ENCODE data around the gene FBXO2. TPM values are rescaled to one million over a fixed set of nuclear protein-coding genes. Genes with fewer than 3 reads are reported as not detected.

The FBXO2 gene
- total RNA-seq, 1 donor from 2014 or later = 0.56 TPM

DNA sequence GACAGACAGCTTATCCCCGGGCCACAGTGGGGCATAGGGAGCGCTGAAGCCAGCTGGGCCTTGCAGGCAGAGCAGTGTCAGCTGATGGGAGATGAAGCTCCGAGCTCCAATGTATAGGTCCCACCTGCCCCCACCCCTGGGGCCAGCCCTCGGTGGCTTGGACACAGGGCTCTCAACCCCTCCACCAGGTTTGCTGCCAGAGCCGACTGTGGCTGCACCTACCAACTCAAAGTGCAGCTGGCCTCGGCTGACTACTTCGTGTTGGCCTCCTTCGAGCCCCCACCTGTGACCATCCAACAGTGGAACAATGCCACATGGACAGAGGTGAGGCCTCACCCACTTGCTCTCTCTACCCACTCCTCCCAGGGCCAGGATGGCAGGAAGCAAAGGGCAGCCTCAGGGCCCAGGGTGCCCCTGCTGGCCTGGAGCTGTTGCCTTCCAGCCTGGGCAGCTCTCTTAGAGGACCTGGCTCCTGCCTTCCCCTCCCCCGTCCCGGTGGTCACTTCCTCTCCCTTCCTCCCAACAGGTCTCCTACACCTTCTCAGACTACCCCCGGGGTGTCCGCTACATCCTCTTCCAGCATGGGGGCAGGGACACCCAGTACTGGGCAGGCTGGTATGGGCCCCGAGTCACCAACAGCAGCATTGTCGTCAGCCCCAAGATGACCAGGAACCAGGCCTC, 19.0 kb upstream of the FBXO2 start:
- H2AFZ ChIP-seq (replicated peaks) = no peak overlapping the region
- peaks cover 10% of the 10 kb centered on the region for H3K36me3 Mint-ChIP-seq
- peaks cover 6% of the 10 kb centered on the region for H3K79me2 ChIP-seq (ENCODE audit: low read depth)
- no peak overlapping the region for H3K4me3 ChIP-seq
- no peaks in the 10 kb centered on the region for H3K4me1 ChIP-seq
- H3K27me3 ChIP-seq = no peaks in the 10 kb centered on the region
- no peaks in the 10 kb centered on the region for H3F3A ChIP-seq (ENCODE audit: low read depth)
- H3K9ac ChIP-seq = no peak overlapping the region
- peaks cover 2% of the 10 kb centered on the region for H3K27me3 Mint-ChIP-seq (ENCODE audit: insufficient read depth, low read depth)
- H3K4me3 Mint-ChIP-seq = no peak overlapping the region
- H3K36me3 ChIP-seq = no peaks in the 10 kb centered on the region
- H3K9me3 ChIP-seq (ENCODE audit: low read depth) = no peaks in the 10 kb centered on the region
- H3K27ac ChIP-seq = no peak overlapping the region
- peaks cover 19% of the 10 kb centered on the region for H4K20me1 ChIP-seq (ENCODE audit: low read depth)
- no peak for DNase-seq (ENCODE audit: low spot score)
- no peak overlapping the region for H3K27ac Mint-ChIP-seq
- H3K4me2 ChIP-seq = no peak overlapping the region
- H3K9me3 Mint-ChIP-seq = no peaks in the 10 kb centered on the region
- TF ChIP-seq EZH2phosphoT487 (IDR thresholded peaks at IDR 0.05) (no peak), EZH2 (IDR thresholded peaks at IDR 0.05) (no peak)
- TF ChIP-seq, protein P1, sequence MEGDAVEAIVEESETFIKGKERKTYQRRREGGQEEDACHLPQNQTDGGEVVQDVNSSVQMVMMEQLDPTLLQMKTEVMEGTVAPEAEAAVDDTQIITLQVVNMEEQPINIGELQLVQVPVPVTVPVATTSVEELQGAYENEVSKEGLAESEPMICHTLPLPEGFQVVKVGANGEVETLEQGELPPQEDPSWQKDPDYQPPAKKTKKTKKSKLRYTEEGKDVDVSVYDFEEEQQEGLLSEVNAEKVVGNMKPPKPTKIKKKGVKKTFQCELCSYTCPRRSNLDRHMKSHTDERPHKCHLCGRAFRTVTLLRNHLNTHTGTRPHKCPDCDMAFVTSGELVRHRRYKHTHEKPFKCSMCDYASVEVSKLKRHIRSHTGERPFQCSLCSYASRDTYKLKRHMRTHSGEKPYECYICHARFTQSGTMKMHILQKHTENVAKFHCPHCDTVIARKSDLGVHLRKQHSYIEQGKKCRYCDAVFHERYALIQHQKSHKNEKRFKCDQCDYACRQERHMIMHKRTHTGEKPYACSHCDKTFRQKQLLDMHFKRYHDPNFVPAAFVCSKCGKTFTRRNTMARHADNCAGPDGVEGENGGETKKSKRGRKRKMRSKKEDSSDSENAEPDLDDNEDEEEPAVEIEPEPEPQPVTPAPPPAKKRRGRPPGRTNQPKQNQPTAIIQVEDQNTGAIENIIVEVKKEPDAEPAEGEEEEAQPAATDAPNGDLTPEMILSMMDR (IDR thresholded peaks at IDR 0.05) = no peak
- peaks cover 5% of the 10 kb centered on the region for H3K4me1 Mint-ChIP-seq

DNA sequence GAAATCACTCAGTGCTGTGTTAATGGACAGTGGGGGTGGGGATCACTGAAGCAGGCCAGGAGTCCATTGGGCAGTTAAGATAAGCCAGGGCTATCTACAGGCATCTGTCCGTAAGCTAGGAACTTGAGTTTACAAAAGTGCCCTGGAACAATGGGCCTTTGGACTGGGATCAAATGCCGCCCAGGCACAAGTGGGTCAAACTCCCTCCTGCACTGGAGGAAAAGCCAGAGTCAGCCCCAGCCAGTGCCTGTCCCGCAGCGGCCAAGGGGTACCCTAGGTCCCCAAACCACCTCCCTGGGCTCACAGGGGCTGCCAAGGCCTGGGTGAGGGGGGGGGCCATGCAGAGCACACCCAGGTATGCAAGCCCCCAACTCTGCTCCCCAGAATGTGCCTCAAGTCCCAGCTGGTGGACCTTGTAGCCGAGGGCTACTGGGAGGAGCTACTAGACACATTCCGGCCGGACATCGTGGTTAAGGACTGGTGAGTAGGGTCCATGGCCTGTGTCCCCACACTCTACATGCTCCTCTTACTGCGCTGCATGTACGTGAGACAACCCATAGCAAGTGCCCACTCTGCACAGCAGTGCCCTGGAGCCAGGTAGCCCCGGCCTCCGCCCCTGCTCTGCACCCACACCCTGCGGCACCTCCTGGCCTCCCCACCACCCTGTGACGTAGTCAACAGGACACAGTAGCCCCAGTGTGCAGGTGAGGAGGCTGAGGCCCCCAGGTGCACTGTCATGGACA, 17.5 kb upstream of the FBXO2 start:
- Histone ChIP-seq H3K9ac (no peak overlapping the region), H4K20me1 (ENCODE audit: low read depth) (peaks cover 9% of the 10 kb centered on the region), H3K36me3 (no peaks in the 10 kb centered on the region), H3F3A (ENCODE audit: low read depth) (no peaks in the 10 kb centered on the region), H3K4me1 (no peaks in the 10 kb centered on the region), H3K4me2 (no peak overlapping the region), H3K4me3 (no peak overlapping the region), H3K27me3 (no peaks in the 10 kb centered on the region), H3K27ac (no peak overlapping the region), H2AFZ (replicated peaks) (no peak overlapping the region), H3K9me3 (ENCODE audit: low read depth) (no peaks in the 10 kb centered on the region), H3K79me2 (ENCODE audit: low read depth) (no peaks in the 10 kb centered on the region)
- Mint-ChIP-seq H3K4me3 (no peak overlapping the region), H3K9me3 (no peaks in the 10 kb centered on the region), H3K36me3 (peaks cover 10% of the 10 kb centered on the region), H3K4me1 (peaks cover 5% of the 10 kb centered on the region), H3K27ac (no peak overlapping the region), H3K27me3 (ENCODE audit: insufficient read depth, low read depth) (peaks cover 2% of the 10 kb centered on the region)
- TF ChIP-seq, protein P1 (IDR thresholded peaks at IDR 0.05) = no peak
- TF ChIP-seq EZH2phosphoT487 (IDR thresholded peaks at IDR 0.05) (no peak), EZH2 (IDR thresholded peaks at IDR 0.05) (no peak)
- no peak for DNase-seq (ENCODE audit: low spot score)

DNA sequence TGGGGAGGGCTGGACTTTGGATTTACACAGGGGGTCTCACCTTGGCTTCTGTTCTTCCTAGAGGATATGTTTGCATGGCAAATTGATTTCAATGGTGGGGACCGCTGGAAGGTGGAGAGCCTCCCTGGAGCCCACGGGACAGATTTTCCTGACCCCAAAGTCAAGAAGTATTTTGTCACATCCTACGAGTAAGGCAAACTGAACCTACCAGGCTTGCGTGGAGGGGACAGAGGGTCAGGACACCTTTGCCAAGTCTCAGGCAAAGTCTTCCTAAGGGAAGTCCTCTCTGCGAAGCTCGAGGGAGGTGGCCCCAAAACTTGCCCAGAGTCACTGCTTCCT, 16.9 kb upstream of the FBXO2 start:
- TF ChIP-seq EZH2phosphoT487 (IDR thresholded peaks at IDR 0.05) (no peak), EZH2 (IDR thresholded peaks at IDR 0.05) (no peak)
- TF ChIP-seq, protein P1 (IDR thresholded peaks at IDR 0.05) = no peak
- Mint-ChIP-seq H3K4me1 (peaks cover 5% of the 10 kb centered on the region), H3K36me3 (peaks cover 10% of the 10 kb centered on the region), H3K9me3 (no peaks in the 10 kb centered on the region), H3K4me3 (no peak overlapping the region), H3K27ac (no peak overlapping the region), H3K27me3 (ENCODE audit: insufficient read depth, low read depth) (peaks cover 3% of the 10 kb centered on the region)
- H4K20me1 ChIP-seq (ENCODE audit: low read depth) = peaks cover 4% of the 10 kb centered on the region
- H2AFZ ChIP-seq (replicated peaks) = no peak overlapping the region
- no peaks in the 10 kb centered on the region for H3K79me2 ChIP-seq (ENCODE audit: low read depth)
- no peak overlapping the region for H3K27ac ChIP-seq
- H3K9ac ChIP-seq = no peak overlapping the region
- H3K9me3 ChIP-seq (ENCODE audit: low read depth) = no peaks in the 10 kb centered on the region
- H3K4me2 ChIP-seq = no peak overlapping the region
- no peaks in the 10 kb centered on the region for H3F3A ChIP-seq (ENCODE audit: low read depth)
- DNase-seq (ENCODE audit: low spot score) = no peak
- no peaks in the 10 kb centered on the region for H3K36me3 ChIP-seq
- no peak overlapping the region for H3K4me3 ChIP-seq
- H3K4me1 ChIP-seq = no peaks in the 10 kb centered on the region
- H3K27me3 ChIP-seq = no peaks in the 10 kb centered on the region

Data from neural progenitor cell (in vitro differentiated cells).